ENCODE results near the gene RAB44.

DNA sequence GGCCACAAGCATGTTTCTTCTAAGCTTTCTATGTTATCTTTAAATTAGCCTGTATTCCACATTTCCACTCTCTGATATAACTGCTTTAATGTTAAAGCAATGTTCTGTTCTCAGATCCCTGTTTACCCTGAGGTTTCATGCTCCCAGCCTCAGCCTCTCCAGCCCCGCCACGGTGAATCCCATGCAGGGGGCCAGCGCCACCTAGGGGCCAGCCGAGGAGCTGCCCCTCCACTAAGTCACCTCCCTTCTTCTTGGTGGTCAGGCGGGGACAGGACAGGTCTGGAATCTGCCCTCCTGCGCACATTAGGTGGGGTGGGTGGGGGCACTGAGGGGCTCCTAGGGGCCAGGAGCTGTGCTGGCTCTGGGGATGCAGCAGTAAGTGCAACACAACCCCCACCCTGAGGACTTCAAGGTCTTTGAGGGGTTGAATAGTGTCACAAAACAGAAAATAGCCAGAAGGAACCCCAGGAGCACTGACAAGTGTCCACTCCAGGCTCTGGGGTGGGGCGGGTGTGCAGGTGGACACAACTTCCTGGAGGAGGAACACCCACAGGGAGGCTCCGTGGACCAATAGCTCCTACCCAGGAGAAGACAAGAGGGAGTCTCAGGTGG lies 61.6 kb downstream of the RAB44 start:
- TF ChIP-seq, protein P1, sequence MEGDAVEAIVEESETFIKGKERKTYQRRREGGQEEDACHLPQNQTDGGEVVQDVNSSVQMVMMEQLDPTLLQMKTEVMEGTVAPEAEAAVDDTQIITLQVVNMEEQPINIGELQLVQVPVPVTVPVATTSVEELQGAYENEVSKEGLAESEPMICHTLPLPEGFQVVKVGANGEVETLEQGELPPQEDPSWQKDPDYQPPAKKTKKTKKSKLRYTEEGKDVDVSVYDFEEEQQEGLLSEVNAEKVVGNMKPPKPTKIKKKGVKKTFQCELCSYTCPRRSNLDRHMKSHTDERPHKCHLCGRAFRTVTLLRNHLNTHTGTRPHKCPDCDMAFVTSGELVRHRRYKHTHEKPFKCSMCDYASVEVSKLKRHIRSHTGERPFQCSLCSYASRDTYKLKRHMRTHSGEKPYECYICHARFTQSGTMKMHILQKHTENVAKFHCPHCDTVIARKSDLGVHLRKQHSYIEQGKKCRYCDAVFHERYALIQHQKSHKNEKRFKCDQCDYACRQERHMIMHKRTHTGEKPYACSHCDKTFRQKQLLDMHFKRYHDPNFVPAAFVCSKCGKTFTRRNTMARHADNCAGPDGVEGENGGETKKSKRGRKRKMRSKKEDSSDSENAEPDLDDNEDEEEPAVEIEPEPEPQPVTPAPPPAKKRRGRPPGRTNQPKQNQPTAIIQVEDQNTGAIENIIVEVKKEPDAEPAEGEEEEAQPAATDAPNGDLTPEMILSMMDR (IDR thresholded peaks at IDR 0.05): peak; percentile 92 to 97 (median 94)
- TF ChIP-seq POLR2AphosphoS5 (IDR thresholded peaks at IDR 0.05) (peak; percentile 62), POLR2A (IDR thresholded peaks at IDR 0.05) (no peak)

All from prostate gland (tissue), 2 donors.